ENCODE results near the gene EHMT1. TPM values are rescaled to one million over a fixed set of nuclear protein-coding genes. Genes with fewer than 3 reads are reported as not detected.
A peak's percentile ranks its signal among the peaks of the same experiment; 100 is the strongest.

The EHMT1 gene
- total and polyA plus RNA-seq, 2 experiments from 2014 or later: 162 to 177 TPM

DNA sequence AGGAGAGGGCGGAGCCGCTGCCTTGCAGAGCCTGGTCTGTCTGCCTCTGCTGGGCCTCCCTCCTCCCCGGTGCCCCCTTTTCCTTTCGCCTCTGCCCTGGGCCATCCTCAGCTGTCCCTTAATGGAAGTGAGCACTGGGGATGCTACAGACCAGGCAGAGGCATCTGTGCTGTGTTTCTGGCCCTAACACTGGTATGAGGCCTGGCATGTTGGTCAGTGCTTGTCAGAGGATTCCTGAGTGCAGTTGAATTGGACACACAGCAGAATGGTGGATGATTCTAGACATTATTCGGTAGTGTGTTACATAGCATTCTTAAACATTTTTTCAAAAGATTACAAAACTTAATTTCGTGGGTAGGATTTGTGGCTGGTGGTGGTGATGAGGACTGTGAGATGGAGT lies 88.6 kb downstream of the EHMT1 start (continued):
- TF ChIP-seq ZNF462 (CRISPR knock-in tag; IDR thresholded peaks at IDR 0.05): no peak
- TF ChIP-seq, protein P1, sequence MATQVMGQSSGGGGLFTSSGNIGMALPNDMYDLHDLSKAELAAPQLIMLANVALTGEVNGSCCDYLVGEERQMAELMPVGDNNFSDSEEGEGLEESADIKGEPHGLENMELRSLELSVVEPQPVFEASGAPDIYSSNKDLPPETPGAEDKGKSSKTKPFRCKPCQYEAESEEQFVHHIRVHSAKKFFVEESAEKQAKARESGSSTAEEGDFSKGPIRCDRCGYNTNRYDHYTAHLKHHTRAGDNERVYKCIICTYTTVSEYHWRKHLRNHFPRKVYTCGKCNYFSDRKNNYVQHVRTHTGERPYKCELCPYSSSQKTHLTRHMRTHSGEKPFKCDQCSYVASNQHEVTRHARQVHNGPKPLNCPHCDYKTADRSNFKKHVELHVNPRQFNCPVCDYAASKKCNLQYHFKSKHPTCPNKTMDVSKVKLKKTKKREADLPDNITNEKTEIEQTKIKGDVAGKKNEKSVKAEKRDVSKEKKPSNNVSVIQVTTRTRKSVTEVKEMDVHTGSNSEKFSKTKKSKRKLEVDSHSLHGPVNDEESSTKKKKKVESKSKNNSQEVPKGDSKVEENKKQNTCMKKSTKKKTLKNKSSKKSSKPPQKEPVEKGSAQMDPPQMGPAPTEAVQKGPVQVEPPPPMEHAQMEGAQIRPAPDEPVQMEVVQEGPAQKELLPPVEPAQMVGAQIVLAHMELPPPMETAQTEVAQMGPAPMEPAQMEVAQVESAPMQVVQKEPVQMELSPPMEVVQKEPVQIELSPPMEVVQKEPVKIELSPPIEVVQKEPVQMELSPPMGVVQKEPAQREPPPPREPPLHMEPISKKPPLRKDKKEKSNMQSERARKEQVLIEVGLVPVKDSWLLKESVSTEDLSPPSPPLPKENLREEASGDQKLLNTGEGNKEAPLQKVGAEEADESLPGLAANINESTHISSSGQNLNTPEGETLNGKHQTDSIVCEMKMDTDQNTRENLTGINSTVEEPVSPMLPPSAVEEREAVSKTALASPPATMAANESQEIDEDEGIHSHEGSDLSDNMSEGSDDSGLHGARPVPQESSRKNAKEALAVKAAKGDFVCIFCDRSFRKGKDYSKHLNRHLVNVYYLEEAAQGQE (IDR thresholded peaks at IDR 0.05; ENCODE audit: unreplicated experiment): no peak

- Mint-ChIP-seq H3K27me3 (ENCODE audit: insufficient read depth, low read depth, poor library complexity) (peaks cover 14% of the 10 kb centered on the region), H3K4me1 (peaks cover 44% of the 10 kb centered on the region), H3K36me3 (ENCODE audit: low read depth) (peaks cover 25% of the 10 kb centered on the region), H3K27ac (peak overlapping the region; percentile 44), H3K4me3 (no peak overlapping the region), H3K9me3 (peaks cover 3% of the 10 kb centered on the region; the same call in 2 of the 3 replicates)
- Histone ChIP-seq H3F3A (replicated peaks; ENCODE audit: low read depth) (0 out of 2 replicates have a peak, but pooled peaks cover 4% of the 10 kb centered on the region), H3K4me2 (no peak overlapping the region), H3K27me3 (ENCODE audit: insufficient read depth) (no peaks in the 10 kb centered on the region), H3K4me1 (ENCODE audit: insufficient read depth) (peaks cover 38% of the 10 kb centered on the region), H3K4me3 (no peak overlapping the region), H3K9me2 (ENCODE audit: insufficient read depth) (no peaks in the 10 kb centered on the region; the same call in 1 of the 2 replicates), H4K20me1 (replicated peaks; ENCODE audit: insufficient read depth) (peaks cover 52% of the 10 kb centered on the region), H3K27ac (ENCODE audit: low read depth) (0 out of 2 replicates have a peak overlapping the region, but pooled peaks have one; percentile 36), H3K79me2 (replicated peaks; ENCODE audit: insufficient read depth) (peaks cover 93% of the 10 kb centered on the region), H3K36me3 (ENCODE audit: insufficient read depth) (no peaks in the 10 kb centered on the region), H2AFZ (no peak overlapping the region)
- no peak for ATAC-seq
- no peak for DNase-seq (ENCODE audit: low spot score)
- TF ChIP-seq, protein P1 (IDR thresholded peaks at IDR 0.05; ENCODE audit: unreplicated experiment): no peak
- TF ChIP-seq EZH2phosphoT487 (IDR thresholded peaks at IDR 0.05; ENCODE audit: unreplicated experiment): no peak
- no peak for TF ChIP-seq CREB1 (CRISPR knock-in tag; IDR thresholded peaks at IDR 0.05; ENCODE audit: low read depth)
- no peak for TF ChIP-seq ZNF114 (CRISPR knock-in tag; IDR thresholded peaks at IDR 0.05)
- TF ChIP-seq JUNB (IDR thresholded peaks at IDR 0.05; ENCODE audit: unreplicated experiment): no peak
These were observed 89.9 kb downstream of the EHMT1 start for GRCh38 chr9:137708590-137709284.
